DND-41 (cell line): Measurements from ENCODE around the gene CFAP157.

ENCODE experiments used
- EZH2 ChIP-seq: IDR thresholded peaks from 3 replicates; pipeline ENCODE4 v1.6.1; 2012; ENCODE audit warnings: borderline replicate concordance, low read depth, mild to moderate bottlenecking, moderate library complexity, low read length, inconsistent platforms; ENCODE audit not compliant: severe bottlenecking
- TF ChIP-seq, protein P1 (sequence below): IDR thresholded peaks from 2 replicates; pipeline ENCODE4 v1.5.1; 2012; ENCODE audit warnings: borderline replicate concordance, low read length, moderate library complexity, mild to moderate bottlenecking; ENCODE audit not compliant: poor library complexity, severe bottlenecking; ENCODE audit errors: extremely low read depth

DNA sequence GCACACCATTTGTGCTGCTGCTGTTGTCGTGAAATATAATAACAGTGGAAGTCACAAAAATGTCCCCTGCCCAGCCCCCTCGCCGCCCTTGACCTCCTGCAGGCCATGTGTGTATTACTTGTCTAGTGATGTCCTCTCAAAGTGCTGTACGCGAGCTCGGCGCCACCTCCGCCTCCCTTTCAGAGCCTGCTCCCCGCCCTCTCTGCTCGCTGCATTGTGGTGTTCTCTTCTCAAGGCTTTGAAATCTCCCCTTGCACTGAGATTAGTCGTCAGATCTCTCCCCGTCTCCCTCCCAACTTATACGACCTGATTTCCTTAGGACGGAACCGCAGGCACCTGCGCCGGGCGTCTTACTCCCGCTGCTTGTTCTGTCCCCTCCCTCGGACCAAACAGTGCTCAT, 14.7 kb upstream of the CFAP157 start:
- TF ChIP-seq EZH2: no peak
- TF ChIP-seq, protein P1, sequence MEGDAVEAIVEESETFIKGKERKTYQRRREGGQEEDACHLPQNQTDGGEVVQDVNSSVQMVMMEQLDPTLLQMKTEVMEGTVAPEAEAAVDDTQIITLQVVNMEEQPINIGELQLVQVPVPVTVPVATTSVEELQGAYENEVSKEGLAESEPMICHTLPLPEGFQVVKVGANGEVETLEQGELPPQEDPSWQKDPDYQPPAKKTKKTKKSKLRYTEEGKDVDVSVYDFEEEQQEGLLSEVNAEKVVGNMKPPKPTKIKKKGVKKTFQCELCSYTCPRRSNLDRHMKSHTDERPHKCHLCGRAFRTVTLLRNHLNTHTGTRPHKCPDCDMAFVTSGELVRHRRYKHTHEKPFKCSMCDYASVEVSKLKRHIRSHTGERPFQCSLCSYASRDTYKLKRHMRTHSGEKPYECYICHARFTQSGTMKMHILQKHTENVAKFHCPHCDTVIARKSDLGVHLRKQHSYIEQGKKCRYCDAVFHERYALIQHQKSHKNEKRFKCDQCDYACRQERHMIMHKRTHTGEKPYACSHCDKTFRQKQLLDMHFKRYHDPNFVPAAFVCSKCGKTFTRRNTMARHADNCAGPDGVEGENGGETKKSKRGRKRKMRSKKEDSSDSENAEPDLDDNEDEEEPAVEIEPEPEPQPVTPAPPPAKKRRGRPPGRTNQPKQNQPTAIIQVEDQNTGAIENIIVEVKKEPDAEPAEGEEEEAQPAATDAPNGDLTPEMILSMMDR: no peak
